HTERT RPE-1 (cell line): ENCODE results near the gene CYTH3.
"Not testable (repeated sequence)": the region's sequence is repeated elsewhere in the genome, so short reads cannot be mapped to it uniquely, and the experiment has no call there.

Source experiments
- in situ Hi-C: fragments of 300-500 bp; cut with MboI; formaldehyde crosslinking; loops from 4 replicates; pipeline ENCODE4 v1.14.3; 2020; ENCODE audit warnings: low sequenced_read_pairs

Gene CYTH3

GRCh38 chr7:6283391-6284054 lies 11.1 kb upstream of the CYTH3 start:
- in situ Hi-C loops = not testable (repeated sequence)

- in situ Hi-C loops = no loop called here
Measured at GRCh38 chr7:6279937-6280336, 7.5 kb upstream of the CYTH3 start.

- in situ Hi-C loops = no loop called here
Measured at GRCh38 chr7:6279341-6279740, 6.9 kb upstream of the CYTH3 start.

GRCh38 chr7:6278749-6279310 lies 6.4 kb upstream of the CYTH3 start:
- in situ Hi-C loops = no loop called here

- in situ Hi-C loops = no loop called here
Measured at GRCh38 chr7:6277476-6277875, 5.1 kb upstream of the CYTH3 start.

GRCh38 chr7:6276911-6277408 lies 4.5 kb upstream of the CYTH3 start:
- in situ Hi-C loops = no loop called here

- in situ Hi-C loops = no loop called here
Measured at GRCh38 chr7:6274743-6275142, 2.3 kb upstream of the CYTH3 start.

GRCh38 chr7:6273917-6274630 lies 1.6 kb upstream of the CYTH3 start:
- in situ Hi-C loops = no loop called here

- in situ Hi-C loops = no loop called here
Measured at GRCh38 chr7:6273380-6273837, 985 bp upstream of the CYTH3 start.

GRCh38 chr7:6271694-6272440 lies 557 bp downstream of the CYTH3 start:
- in situ Hi-C loops = no loop called here

GRCh38 chr7:6271060-6271658 lies 1.3 kb downstream of the CYTH3 start:
- in situ Hi-C loops = no loop called here

GRCh38 chr7:6269527-6269926 lies 2.9 kb downstream of the CYTH3 start:
- in situ Hi-C loops = no loop called here

GRCh38 chr7:6268907-6269306 lies 3.5 kb downstream of the CYTH3 start:
- in situ Hi-C loops = no loop called here

GRCh38 chr7:6268023-6268900 lies 4.2 kb downstream of the CYTH3 start:
- in situ Hi-C loops = no loop called here

GRCh38 chr7:6266699-6267098 lies 5.7 kb downstream of the CYTH3 start:
- in situ Hi-C loops = no loop called here

- in situ Hi-C loops = no loop called here
Measured at GRCh38 chr7:6262221-6262620, 10.2 kb downstream of the CYTH3 start.

GRCh38 chr7:6261699-6262098 lies 10.7 kb downstream of the CYTH3 start:
- in situ Hi-C loops = no loop called here

GRCh38 chr7:6260291-6261187 lies 11.9 kb downstream of the CYTH3 start:
- in situ Hi-C loops = no loop called here

GRCh38 chr7:6259257-6259656 lies 13.2 kb downstream of the CYTH3 start:
- in situ Hi-C loops = no loop called here
